HS-5 (cell line): Measurements from ENCODE around the gene CDH15.
"Not testable (repeated sequence)": the region's sequence is repeated elsewhere in the genome, so short reads cannot be mapped to it uniquely, and the experiment has no call there.

Source experiments
- DNase-seq: peaks from one replicate; pipeline ENCODE4 v3.0.0-alpha.2; 2012; ENCODE audit warnings: low read depth

The CDH15 gene

DNA sequence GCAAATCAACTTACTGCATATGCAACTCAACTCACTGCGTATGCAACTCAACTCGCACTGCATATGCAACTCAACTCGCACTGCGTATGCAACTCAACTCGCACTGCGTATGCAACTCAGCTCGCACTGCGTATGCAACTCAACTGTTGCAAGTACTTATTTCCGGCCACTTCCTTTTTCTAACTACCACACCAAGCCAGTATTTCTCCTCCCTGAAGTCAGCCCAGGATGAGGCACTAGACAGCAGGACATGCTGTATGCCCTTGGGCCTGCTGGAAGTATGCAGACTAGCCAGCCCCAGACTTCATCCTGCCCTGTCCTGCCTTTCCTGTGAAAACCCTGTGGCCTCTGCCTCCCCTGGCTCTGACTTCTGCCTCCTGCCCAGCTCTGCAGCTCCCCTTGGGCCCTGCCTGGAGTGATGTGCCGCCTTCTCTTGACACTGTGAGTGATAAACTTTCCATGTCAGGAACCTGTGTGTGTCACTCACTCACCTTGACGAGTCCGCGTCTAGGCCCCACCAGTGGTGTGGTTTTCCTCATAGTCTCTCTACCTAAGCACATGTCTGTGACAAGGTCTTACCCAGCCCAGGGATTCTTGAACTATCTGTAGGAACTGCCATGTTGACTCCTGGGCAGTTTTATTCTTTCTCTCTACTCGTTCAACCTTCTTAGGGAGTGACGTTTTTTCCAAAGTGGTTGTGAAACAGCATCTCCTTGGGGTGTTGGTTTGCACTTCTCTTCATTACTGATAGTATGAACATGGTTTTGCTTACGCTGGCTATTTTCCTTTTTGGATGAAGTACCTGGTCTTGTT, 62.3 kb downstream of the CDH15 start:
- no peak for DNase-seq

GRCh38 chr16:89237733-89238132, 66.2 kb downstream of the CDH15 start:
- DNase-seq: no peak

DNA sequence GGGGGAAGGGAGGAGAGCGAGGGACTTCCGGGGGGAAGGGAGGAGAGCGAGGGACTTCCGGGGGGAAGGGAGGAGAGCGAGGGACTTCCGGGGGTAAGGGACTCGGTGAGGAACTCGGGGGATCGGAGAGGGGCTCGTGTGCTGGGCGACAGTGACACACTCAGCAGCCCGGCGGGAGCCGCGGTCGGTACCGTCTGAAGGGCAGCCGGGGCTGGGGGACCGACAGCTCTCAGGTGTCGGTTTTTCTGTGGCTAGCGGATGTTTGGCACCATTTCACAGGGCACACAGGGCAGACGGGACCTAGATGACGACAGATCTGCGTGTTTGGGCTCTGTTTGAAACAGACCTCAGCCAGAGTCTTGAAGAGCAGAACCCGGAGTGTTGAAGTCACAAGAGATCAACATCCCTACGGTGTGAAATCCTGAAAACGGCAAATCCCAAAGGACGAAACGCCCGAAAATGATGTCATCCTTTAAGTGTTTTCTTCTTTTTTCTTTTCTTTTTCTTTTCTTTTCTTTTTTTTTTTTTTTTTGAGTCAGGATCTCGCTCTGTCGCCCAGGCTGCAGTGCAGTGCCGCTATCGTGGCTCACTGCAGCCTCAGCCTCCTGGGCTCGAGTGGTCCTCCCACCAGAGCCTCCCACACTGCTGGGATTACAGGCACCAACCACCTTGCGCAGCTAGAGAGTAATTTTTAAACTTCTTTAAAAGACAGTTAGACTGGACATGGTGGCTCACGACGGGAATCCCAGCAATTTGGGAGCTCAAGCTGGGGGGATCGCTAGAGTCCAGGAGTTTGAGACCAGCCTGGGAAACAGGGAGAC, 69.8 kb downstream of the CDH15 start:
- peak; percentile 30 for DNase-seq

DNA sequence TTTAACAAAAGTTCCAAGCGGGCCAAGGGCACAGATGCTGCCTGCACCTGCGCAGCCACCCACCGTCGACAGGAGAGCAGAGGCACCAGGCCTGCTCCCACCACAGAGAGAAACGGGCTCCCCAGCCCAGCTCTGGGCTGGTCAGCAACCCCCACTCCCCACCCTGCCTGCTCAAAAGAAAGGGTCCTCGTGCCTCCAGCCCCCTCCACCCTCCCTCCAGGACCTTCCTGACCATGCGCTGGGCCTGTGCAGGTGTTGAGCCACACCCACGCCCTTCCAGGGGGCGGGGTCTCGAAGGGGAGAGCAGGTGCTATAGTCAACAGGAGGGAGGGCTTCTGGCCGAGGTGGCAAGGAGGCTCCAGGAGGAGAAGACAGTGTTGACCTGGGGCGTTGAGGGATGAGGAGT, 71.2 kb downstream of the CDH15 start:
- no peak for DNase-seq

DNA sequence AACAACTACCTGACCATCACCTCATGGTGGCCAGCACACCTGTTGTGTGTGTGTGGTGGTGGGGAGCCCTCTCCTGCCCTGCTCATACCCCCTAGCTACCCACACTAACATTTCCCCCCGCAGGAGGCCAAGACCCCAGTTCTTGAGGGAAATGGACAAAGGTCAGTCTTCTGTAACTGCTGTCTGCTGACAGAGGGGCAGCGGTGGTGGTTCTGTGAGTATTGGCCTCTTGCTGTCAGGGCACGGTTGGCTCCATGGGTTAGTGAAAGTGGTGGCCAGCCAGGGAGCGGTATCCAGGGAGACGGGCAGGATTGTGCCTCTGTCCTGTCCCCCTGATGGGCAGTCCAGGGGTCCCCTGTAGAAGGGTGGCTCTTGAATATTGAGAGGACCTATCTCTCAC, 72.1 kb downstream of the CDH15 start:
- no peak for DNase-seq

DNA sequence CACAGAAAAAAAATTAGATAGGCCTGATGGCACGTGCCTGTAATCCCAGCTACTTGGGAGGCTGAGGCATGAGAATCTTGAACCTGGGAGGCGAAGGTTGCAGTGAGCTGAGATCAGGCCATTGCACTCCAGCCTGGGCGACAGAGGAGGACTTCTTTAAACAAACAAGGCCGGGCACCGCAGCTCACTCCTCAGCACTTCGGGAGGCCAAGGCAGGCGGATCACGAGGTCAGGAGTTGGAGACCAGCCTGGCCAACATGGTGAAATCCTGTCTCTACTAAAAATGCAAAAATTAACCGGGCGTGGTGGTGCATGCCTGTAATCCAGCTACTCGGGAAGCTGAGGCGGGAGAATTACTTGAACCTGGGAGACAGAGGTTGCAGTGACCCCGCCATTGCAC, 72.7 kb downstream of the CDH15 start:
- DNase-seq: not testable (repeated sequence)

- DNase-seq: no peak
These were observed 73.2 kb downstream of the CDH15 start for GRCh38 chr16:89244754-89245153.
